NCI-H1092 treated with DMSO at 0.1 percent for 48 hours (cell line): Measurements from ENCODE around the gene GAPVD1.
A peak's percentile ranks its signal among the peaks of the same experiment; 100 is the strongest.
"Not testable (repeated sequence)": the region's sequence is repeated elsewhere in the genome, so short reads cannot be mapped to it uniquely, and the experiment has no call there.

ENCODE experiments used
- DNase-seq: peaks from one replicate; lab custom pipeline; 2025; lab: John Stamatoyannopoulos, UW

GAPVD1 gene

DNA sequence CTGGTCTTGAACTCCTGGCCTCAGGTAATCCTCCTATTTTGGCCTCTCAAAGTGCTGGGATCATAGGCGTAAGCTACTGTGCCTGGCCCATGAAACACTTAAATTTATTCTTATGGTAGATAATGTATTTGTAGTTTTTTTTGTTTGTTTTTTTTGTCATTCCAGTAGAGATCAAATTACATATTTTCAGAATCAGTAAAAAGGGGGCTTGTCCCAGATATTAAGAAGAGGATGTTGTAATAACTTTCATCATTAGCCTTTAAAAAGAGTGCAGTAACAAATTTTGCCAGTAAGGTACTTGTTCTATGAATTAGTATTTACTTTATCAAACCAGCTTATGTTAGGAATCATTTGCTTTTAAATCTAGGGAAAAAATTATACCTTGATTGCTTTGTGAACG, 42.6 kb downstream of the GAPVD1 start:
- no peak for DNase-seq

DNA sequence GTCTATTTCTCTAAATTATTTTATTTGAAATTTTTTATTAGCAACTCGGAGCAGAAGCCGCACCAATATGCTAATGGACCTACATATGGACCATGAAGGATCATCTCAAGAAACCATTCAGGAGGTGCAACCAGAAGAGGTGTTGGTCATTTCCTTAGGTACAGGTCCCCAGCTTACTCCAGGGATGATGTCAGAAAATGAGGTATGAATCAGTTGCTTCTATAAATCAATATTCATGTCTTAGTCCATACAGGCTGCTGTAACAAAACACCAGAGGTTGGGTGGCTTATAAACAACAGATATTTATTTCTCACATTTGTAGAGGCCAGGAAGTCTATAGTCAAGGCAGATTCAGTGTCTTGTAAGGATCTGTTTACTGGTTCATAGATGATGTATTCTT, 50.8 kb downstream of the GAPVD1 start:
- no peak for DNase-seq

DNA sequence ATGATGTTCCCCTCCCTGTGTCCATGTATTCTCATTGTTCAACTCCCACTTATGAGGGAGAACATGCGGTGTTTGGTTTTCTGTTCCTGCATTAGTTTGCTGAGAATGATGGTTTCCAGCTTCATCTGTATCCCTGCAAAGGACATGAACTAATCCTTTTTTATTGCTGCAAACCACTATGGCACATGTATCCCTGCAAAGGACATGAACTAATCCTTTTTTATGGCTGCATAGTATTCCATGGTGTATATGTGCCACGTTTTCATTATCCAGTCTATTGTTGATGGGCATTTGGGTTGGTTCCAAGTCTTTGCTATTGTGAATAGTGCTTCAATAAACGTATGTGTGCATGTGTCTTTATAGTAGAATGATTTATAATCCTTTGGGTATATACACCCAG, 54.7 kb downstream of the GAPVD1 start:
- DNase-seq = not testable (repeated sequence)

DNA sequence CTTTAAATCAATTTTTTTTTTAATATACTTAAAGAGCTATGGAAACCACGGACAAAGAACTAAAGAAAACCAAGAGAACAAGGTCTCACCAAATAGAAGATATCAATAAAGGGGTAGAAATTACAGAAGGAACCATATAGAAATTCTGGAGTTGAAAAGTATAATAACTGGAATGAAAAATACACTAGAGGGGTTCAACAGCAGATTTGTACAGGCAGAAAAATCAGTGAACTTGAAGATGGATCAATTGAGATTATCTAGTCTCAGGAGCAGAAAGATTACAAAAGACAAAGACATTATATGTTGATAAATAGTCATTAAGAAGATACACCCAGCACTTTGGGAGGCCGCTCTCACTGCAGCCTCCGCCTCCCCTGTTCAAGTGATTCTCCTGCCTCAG, 56.1 kb downstream of the GAPVD1 start:
- DNase-seq = no peak

DNA sequence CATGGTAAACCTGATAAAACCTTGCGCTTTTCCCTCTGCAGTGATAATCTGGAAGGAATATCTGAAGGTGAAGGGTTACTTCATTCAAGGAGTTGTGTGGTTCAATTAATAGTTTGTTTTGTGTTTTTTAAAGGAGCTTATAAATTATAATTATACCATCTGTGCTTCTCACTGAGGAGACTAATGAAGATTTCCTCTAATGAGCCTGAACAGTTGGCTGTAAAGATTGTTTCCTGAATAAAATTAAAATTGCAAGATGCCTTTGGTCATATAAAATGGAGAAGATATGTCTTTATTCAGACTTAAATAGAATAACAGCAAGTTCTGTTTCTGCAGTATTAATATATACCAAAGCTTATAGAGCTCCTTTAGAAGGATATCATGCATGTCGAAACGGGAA, 59.9 kb downstream of the GAPVD1 start:
- DNase-seq = no peak

DNA sequence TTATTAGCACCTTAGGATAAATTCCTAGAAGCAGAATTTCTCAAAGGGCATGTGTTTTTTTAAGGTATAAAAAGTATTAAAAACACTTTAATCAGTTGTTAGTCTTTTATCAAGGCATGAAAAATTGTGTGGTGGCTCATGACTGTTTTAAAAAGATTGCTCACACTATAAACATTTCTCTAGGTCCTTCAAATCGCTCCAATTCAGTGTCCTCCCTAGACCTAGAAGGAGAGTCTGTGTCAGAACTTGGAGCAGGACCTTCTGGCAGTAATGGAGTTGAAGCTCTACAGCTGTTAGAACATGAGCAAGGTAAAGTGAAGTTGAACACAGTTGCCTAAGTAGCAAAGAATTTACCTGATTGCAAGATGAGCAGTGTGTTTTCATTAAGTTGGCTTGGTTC, 62.0 kb downstream of the GAPVD1 start:
- DNase-seq = no peak

DNA sequence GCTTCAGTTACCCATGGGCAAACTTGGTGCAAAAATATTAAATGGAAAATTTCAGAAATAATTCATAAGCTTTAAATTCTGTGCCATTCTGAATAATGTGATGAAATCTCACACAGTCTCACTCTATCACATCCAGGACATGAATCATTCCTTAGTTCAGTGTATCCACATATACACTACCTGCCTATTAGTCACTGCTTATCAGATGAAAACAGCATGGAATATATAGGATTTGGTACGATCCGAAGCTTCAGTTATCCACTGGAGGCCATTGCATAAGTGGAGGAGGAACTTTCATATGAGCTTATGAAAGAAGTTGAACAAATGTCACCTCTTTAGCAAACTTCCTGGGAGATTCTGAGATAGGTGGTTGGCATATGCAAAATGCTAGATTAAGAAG, 64.2 kb downstream of the GAPVD1 start:
- DNase-seq = no peak

DNA sequence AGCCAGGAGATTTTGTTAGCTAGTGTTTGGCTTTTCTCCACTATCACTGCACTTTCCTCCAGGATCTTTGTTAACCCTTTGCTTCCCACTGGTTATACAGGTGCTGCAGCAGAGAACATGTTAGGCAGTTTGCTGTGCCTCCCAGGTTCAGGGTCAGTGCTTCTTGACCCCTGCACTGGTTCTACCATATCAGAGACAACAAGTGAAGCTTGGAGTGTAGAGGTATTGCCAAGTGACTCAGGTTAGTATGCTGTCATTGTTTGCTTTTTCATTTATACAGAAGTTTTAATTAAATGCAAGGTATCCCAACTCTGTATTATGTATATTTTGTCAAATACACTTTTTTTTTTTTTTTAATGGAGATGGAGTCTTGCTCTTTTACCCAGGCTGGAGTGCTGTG, 68.4 kb downstream of the GAPVD1 start:
- no peak for DNase-seq

DNA sequence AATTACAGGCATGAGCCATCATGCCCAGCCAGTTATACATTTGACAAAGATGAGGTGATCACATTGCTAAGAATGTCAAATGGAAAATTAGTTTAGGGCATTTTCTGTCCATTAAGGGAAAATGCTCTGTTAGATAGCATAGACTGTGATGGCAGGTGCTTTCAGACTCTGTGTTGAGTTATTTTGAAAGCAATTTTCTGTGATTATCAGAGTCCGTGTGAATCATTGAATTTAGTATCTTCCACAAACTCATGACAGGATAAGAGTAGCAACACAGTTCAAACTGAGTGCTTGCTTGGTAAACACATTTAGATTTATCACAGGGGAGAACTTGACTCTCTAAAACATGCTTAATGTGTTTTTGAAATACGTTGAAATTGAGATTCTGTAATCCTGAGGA, 69.0 kb downstream of the GAPVD1 start:
- DNase-seq = no peak

DNA sequence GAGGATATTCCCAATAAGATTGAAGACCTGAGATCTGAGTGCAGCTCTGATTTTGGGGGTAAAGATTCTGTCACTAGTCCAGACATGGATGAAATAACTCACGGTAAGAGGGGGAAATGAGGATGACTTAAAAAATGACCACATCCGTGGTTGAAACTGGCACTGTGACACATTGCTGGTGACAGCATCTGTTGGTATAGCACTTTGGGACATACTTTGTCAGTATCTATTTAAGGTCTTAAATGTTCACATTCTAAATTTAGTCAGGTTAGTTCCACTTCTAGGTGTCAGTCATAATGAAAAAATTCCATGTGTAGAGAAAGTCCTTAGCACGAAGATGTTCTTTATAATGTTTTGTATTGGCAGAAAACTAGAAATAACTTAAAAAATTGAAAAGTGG, 70.9 kb downstream of the GAPVD1 start:
- DNase-seq = no peak

DNA sequence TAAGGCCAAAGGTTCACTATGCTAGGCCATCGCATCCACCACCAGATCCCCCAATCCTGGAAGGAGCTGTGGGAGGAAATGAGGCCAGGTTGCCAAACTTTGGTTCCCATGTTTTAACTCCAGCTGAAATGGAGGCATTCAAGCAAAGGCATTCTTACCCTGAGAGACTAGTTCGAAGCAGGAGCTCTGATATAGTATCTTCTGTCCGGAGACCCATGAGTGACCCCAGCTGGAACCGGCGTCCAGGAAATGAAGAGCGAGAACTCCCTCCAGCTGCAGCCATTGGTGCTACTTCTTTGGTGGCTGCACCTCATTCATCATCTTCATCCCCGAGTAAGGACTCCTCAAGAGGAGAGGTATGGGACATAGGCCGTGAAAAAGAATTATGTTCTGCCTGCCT, 75.6 kb downstream of the GAPVD1 start:
- no peak for DNase-seq

DNA sequence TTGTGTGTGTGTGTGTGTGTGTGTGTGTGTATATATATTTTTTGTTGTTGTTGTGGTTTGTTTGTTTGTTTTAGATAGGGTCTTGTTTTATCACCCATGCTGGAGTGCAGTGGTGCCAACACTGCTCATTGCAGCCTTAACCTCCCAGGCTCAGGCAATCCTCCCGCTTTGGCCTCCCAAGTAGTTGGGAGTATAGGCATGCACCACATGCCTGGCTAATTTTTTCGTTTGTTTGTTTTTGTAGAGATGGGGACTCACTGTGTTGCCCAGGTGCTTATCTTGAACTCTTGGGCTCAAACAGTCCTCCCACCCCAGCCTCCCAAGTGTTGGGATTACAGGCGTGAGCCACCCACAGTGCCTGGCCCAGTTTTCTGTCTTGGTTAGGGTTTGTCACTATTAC, 77.3 kb downstream of the GAPVD1 start:
- DNase-seq = no peak

DNA sequence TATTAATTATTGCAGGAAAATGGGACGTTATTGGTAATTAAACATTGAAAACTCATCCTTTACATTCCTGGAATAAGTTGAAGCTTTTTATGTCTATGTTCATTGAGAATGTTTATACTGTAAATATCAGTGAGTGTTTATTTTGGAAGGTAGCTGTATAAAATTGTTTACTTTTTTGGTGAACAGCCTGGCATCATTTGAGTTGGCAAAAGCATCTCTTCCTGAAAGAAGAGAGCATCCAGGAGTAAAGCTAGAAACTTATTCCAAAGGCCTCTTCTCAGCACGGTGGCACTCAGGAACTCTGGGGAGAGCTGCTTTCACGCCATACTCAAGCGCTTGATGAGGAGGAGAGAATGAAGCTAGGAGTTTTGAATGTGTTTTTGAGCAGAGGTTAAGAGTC, 79.9 kb downstream of the GAPVD1 start:
- no peak for DNase-seq

DNA sequence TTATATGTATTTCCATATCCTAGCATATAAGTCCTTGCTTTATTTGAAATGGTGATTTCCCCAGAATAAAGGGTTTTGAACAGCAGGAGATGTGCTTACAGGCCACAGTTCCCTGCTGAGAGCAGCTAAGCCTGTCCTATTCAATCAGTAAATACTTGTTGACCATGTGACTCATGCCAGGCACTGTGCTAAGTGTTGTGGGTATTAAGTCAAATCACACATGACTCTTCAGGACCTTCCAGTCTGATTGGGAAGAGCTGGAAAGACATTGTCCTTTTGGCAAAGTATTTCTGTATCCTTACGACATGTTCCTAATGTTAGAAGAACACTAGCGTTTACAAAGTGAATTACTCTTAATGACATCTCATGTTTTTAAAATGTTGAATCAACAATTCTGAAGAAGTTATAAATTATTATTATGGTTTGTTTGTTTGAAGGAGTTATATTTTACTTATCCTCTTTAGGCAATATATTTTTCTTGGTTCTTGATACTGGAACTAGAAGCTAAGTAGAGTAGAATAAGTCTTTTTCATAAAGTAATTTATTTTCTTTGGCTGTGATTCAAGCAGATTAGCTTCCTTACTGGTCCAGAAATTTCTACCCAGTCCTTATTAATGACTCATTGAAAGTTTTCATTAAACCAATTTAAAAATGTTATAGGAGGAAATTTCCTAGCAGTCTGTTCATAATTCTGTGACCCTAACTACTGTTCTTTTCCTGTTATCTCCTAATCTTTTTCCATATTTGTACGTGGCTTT, 82.1 kb downstream of the GAPVD1 start:
- peak; percentile 19 for DNase-seq

DNA sequence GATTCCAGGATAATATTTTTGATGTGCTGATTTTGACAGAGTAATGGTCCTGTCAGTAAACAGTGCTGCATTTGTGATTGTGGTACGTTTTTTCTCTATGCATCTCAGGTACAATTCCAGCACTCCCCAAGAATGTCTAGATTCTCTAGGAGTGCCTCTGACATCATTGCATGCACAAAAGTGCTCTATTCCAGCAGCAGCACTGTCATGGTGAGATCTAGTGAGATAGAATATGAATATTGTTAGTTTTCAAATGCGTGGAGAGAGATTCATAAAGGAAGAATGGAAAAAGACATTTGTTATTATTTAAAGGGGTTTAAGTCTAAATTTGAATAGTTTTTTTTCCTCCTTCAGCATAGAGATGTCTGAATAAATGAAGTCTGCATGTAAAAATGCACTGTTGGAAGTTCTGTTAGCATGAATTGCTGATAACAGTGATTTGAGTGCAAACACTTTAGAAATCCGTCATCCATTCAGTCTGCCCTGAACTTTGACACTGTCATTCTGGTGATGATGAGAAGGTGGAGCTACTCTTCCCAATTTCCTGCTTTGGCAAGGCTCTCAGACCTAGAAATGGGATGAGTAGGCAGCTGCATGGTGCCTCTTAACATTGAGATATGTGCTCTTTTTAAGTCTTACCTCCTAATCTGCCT, 84.6 kb downstream of the GAPVD1 start:
- no peak for DNase-seq

DNA sequence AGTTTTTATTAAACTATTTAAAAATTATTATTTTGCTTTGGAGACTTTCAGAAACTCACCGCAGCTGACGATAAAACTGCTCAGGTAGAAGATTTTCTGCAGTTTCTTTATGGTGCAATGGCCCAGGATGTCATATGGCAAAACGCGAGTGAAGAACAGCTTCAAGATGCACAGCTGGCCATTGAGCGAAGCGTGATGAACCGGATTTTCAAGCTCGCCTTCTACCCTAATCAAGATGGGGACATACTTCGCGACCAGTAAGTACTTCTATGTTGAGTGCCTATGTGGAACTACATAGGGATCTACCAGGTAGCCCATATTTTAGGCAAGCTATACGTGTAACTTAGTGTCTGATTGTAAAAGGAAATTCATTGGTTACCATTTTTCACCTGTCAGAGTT, 94.0 kb downstream of the GAPVD1 start:
- DNase-seq = no peak

DNA sequence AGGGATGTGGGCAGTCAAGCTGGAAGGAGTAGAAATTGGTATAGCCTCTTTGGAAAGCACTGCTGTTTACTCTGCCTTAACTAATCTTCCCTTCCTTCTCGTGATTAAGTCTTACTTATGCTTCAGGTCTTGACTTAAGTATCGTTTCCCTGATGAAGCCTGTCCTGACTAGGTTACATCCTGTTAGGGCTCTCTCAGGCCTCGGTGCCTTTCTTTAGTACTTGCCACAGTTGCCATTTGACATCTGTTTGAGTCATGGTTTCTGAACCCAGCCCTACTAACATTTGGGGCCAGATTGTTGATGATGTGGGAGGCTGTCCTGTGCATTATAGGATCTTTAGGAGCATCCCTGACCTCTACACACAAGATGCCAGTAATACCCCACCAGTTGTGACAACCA, 94.4 kb downstream of the GAPVD1 start:
- no peak for DNase-seq

DNA sequence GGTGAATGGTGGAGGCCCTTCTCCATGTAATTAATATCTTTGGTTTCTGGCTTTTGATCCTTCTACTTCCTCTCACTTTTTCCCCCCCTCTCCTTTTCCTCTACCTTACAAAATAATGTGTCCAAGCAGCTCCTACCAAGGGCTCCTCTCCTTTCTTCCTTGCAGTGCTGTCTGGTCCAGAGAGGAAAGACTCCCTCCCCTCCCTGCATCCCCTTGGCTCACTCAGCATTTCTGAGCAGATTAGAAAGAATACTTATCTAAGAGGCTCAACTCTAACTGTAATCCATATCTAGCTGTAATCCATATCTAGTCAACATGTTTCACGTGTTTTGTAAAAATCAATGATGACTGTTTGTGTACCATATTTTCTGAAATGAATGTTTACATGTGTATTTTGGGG, 97.4 kb downstream of the GAPVD1 start:
- no peak for DNase-seq

DNA sequence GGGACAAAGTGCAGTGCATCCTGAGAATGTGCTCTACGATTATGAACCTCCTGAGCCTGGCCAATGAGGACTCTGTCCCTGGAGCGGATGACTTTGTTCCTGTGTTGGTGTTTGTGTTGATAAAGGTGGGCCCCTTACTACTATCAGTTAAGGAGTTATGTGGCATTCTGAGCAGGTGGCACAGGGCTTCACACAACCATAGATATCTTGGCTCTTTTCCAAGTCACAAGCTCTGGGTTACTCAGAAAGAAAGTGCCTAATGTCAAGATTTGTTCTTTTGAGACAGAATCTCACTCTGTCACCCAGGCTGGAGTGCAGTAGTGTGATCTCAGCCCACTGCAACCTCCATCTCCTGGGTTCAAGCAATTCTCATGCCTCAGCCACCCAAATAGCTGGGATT, 99.0 kb downstream of the GAPVD1 start:
- no peak for DNase-seq

DNA sequence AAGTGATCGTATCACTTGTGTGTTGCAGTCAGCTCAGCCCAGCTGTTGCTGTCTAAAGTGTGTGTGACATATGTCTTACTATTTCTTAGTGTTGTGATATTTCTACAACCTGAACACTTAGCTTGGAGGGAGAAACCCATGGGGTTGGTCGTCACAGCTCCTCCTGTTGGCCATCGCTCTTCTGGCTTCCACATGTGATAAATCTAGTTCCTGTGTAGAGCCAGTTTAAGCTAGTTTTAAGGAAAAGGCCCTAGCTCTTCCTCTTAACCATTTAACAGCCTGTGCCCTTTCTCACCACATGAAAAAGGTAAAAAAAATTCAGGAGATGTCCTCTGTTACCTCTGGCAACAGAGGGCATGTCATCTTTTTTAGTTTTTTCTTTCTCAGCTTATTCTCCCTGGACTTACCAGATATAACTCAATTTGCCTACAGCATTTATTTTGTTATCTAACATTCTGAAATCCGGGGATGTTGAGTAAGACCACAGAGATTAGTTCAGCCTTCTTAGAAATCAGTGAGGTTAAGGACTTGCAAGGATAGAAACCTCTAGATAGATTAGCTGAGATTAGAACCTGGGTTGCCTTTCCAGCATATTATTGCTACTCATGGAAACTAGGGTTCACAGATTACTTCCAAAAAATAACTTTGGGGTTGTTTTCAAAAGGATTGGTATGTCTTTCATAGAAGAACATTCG, 100.4 kb downstream of the GAPVD1 start:
- no peak for DNase-seq

DNA sequence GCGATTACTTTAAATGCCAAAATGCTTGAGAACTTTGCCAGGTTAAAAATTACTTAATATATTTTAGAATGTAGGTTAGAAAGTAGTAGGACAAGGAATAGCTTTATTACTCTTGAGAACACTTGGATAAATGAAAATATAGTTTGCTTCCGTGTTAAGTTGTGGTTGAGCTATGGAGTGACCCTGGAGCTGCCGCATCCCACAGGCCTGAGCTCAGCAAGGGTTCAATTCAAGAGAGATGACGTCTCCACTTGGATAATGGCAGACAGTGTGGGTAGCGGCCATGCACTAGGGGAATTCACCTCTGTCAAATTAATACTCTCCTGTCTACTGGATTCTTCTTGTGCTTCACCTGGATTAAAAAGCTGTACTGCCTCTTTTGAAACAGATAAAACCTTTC, 105.0 kb downstream of the GAPVD1 start:
- no peak for DNase-seq

DNA sequence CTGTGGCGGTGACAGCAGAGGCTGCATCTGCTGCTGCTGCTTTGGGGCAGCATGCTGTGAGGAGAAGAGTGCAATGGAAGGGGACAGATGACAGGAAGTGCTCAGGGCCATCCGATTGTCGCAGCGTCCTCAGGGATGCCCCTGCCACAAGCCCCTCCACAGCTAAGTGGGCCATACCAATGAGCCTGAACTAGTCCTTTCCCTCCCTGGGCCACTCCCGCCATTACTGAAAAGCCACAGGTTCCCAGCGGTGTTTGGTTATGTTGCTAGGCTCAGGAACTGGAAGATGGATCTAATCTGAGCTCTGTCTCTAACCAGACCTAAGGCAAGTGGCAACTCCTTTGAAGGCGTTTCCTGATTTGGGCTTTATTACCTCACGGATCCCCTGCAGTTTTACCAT, 109.2 kb downstream of the GAPVD1 start:
- no peak for DNase-seq

DNA sequence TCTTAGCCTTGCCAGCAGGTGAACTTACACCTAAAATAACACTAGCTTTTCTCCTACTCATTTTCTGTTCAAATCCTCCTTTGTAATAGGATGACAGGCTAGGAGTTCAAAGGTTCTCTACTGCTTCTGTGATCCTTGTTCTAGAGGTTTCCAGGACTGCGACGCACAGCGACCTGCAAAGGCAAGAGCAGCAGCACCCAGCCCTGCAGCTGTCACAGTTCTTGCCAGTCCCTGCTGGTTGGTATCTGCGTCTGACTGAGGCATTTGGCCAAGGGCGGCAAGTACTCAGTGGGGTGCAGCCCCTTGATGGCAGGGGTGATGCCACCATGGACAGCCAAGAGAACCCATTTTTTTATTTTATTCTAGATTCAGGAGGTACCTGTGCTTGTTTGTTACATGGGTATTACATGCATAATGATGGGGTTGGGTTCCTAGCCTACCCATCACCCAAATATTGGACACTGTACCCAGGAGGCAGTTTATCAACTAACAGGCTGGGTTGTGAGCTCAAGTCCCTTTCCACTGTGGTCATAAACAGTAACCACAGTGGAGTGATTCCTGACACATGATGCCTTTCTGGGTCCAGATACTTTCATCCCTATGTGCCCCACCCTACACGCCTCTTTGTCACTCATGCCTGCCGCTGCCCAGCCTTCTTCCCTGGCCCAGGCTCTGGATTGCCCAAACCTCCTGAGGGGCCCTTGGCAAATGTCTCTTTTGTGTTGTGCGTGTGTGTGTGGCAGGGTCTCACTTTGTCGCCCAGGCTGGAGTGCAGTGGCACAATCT, 111.0 kb downstream of the GAPVD1 start:
- DNase-seq = no peak
